ENCODE results near the gene RIPK4.

DNA sequence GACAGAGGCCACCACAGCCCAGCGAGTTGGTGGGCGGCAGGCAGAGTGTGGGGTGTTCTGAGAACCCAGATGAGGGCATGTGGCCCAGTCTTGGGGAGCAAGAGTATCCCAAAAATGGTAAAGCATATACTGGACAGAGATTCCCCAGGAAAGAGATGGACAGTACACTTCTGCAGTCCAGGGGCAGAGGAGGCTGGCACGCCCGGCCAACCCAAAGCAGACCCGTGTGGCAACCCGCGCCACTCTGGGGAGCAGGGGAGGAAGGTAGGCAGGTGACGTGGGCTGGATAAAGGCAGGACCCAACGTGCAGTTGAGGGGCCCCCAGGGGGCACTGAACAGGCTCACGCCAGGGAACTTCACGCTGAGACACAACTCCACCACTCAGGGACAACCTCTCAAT, 46.4 kb upstream of the RIPK4 start:
- TF ChIP-seq, protein P1, sequence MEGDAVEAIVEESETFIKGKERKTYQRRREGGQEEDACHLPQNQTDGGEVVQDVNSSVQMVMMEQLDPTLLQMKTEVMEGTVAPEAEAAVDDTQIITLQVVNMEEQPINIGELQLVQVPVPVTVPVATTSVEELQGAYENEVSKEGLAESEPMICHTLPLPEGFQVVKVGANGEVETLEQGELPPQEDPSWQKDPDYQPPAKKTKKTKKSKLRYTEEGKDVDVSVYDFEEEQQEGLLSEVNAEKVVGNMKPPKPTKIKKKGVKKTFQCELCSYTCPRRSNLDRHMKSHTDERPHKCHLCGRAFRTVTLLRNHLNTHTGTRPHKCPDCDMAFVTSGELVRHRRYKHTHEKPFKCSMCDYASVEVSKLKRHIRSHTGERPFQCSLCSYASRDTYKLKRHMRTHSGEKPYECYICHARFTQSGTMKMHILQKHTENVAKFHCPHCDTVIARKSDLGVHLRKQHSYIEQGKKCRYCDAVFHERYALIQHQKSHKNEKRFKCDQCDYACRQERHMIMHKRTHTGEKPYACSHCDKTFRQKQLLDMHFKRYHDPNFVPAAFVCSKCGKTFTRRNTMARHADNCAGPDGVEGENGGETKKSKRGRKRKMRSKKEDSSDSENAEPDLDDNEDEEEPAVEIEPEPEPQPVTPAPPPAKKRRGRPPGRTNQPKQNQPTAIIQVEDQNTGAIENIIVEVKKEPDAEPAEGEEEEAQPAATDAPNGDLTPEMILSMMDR (IDR thresholded peaks at IDR 0.05), result no peak
- no peak for TF ChIP-seq POLR2A (IDR thresholded peaks at IDR 0.05)

All from breast epithelium (tissue), 3 donors.